Thymus (tissue), 11 donors: ENCODE measurements around the gene ASB18. TPM values are rescaled to one million over a fixed set of nuclear protein-coding genes. Genes with fewer than 3 reads are reported as not detected.

Source experiments
- DNase-seq, 9 donors: peaks; one replicate each; pipeline ENCODE4 v3.0.0-alpha.2; 2013; ENCODE audit warnings: low spot score in 9 of 9, low read depth in 6 of 9, missing footprints in 1 of 9
- H3K27ac ChIP-seq, 2 donors: one replicate each; pipeline ENCODE4 v1.5.1; 2013; ENCODE audit warnings: control low read depth in 1 of 2, low read depth in 1 of 2, low read length in 1 of 2, mild to moderate bottlenecking in 1 of 2, moderate library complexity in 1 of 2
- H3K27me3 ChIP-seq, 2 donors: one replicate each; pipeline ENCODE4 v1.5.1; 2013; ENCODE audit warnings: low read length in 1 of 2; ENCODE audit not compliant: control insufficient read depth in 2 of 2, insufficient read depth in 1 of 2
- H3K36me3 ChIP-seq, 2 donors: one replicate each; pipeline ENCODE4 v1.5.1; 2013; ENCODE audit warnings: low read length in 1 of 2, mild to moderate bottlenecking in 1 of 2, moderate library complexity in 1 of 2; ENCODE audit not compliant: control insufficient read depth in 2 of 2, insufficient read depth in 2 of 2
- H3K4me1 ChIP-seq, 2 donors: one replicate each; pipeline ENCODE4 v1.5.1; 2013; ENCODE audit warnings: low read length in 2 of 2; ENCODE audit not compliant: control insufficient read depth in 2 of 2, insufficient read depth in 2 of 2
- H3K4me3 ChIP-seq, 2 donors: one replicate each; pipeline ENCODE4 v1.5.1; 2013; ENCODE audit warnings: low read length in 2 of 2, control low read depth in 1 of 2, mild to moderate bottlenecking in 1 of 2
- H3K9me3 ChIP-seq, 2 donors: one replicate each; pipeline ENCODE4 v1.5.1; 2013; ENCODE audit warnings: low read length in 1 of 2, mild to moderate bottlenecking in 1 of 2; ENCODE audit not compliant: control insufficient read depth in 2 of 2, insufficient read depth in 1 of 2
- WGBS: extraction: QIAGEN DNeasy Blood & Tissue Kit; methylation state at CpG from one replicate; pipeline ENCODE4 v1.1.7; 2013; 5-methylcytosine and 5-hydroxymethylcytosine counted together
- polyA plus RNA-seq: library from polyadenylated mRNA; stranded (reverse); fragments of 200-250 nt; gene quantifications from one replicate; pipeline ENCODE4 v1.2.3, GENCODE V29; 2013
- total RNA-seq: library from RNA; stranded (reverse); fragments of 120-200 nt; gene quantifications from one replicate; pipeline ENCODE4 v1.2.4, GENCODE V29; 2013
- donor health status: healthy.

The ASB18 gene
- total and polyA plus RNA-seq, 2 donors, result under 0.01 TPM; not detected in 1

DNA sequence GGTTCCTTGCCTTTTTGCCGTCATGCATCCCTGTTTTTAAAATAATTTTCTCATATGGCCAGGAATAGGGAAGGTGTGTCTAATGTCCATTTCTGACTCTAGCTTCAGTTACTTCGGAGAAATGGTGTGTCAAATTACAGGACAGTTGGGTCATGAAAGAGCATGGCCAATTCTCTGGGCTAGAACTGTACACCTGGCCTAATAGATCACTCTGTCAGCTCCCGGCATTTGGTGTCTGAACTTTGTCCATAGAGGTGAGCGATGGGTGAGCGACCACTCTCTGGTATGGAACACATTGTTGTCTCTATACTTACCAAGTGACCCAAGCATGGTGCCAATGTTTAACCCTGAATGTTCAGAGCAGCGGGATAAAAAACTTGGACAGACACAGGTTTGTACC is 38.3 kb upstream of the ASB18 start:
- no peaks in the 10 kb centered on the region for H3K9me3 ChIP-seq
- no peaks in the 10 kb centered on the region for H3K27me3 ChIP-seq
- WGBS, result 96% methylated on average over 6 of the region's 6 CpGs
- no peaks in the 10 kb centered on the region for H3K36me3 ChIP-seq
- no peak overlapping the region for H3K27ac ChIP-seq
- no peak for DNase-seq
- H3K4me1 ChIP-seq, result no peaks in the 10 kb centered on the region
- no peak overlapping the region for H3K4me3 ChIP-seq

DNA sequence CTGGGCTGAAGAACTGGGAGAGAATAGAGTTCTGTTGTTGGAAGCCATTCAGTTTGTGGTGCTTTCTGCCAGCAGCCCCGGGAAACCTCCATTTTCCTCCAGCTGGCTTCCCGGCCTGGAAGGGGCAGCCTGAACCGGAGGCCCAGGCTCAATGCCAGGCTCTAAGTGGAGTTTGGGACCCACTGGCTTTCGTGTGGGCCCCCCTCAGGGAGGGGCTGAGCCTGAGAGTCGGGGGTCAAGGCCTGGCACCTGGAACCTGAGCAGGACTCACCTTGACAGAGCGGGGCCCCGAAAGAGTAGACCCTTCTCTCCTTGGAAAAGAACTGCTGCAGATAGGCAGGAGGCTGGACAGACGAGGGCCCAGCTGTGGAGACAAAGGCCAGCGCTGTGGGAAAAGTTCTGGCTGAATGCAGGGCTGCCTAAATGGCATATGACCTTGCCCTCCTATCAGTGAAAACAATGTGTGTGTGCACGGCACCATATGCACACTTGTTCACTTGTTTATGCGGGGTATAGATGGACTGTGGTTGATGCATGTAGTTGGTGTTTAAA is 34.8 kb upstream of the ASB18 start:
- Histone ChIP-seq H3K27ac (no peak overlapping the region), H3K27me3 (no peaks in the 10 kb centered on the region), H3K36me3 (no peaks in the 10 kb centered on the region), H3K4me3 (no peak overlapping the region), H3K4me1 (no peaks in the 10 kb centered on the region), H3K9me3 (no peaks in the 10 kb centered on the region)
- no peak for DNase-seq
- WGBS, result 91% methylated on average over 11 of the region's 11 CpGs

DNA sequence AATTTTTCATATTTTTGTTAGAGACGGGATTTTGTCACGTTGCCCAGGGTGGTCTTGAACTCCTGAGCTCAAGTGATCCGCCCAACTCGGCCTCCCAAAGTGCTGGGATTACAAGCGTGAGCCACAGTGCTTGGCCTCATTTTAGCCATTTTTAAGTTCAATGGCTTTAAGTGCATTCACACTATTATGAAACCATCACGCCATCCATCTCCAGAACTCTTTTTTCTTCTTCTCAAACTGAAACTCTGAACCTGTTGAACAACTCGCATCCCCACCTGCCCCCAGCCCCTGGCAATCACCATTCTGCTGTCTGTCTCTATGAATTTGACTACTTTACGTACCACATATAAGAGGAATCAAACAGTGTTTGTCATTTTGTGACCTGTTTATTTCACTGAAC is 31.3 kb upstream of the ASB18 start:
- 92% methylated on average over 8 of the region's 8 CpGs for WGBS
- H3K27ac ChIP-seq, result no peak overlapping the region
- H3K4me1 ChIP-seq, result no peaks in the 10 kb centered on the region
- no peak overlapping the region for H3K4me3 ChIP-seq
- no peak for DNase-seq
- no peaks in the 10 kb centered on the region for H3K36me3 ChIP-seq
- no peaks in the 10 kb centered on the region for H3K27me3 ChIP-seq
- H3K9me3 ChIP-seq, result no peaks in the 10 kb centered on the region

DNA sequence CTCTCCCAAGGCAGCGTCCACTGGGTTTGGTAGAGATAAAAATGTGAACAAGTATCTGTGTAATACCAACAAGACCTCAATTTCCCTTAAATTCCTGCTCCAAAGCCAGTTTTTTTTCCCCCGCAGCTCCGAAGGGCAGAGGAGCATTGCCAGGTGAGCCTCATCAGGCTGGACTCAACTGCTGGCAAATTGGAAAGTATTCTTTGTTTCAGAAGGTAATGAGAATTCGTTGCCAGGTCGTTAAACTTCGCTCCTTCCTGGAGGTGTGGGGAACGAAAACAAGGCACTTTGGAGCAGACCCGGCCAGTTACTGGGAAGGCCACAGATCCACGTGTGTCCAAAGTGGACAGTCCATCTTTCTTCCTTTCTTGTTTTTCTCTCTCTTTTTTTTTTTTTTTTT is 30.4 kb upstream of the ASB18 start:
- no peaks in the 10 kb centered on the region for H3K9me3 ChIP-seq
- H3K27me3 ChIP-seq, result no peaks in the 10 kb centered on the region
- no peak overlapping the region for H3K4me3 ChIP-seq
- no peaks in the 10 kb centered on the region for H3K4me1 ChIP-seq
- no peaks in the 10 kb centered on the region for H3K36me3 ChIP-seq
- DNase-seq, result no peak
- 90% methylated on average over 9 of the region's 9 CpGs for WGBS
- H3K27ac ChIP-seq, result no peak overlapping the region

DNA sequence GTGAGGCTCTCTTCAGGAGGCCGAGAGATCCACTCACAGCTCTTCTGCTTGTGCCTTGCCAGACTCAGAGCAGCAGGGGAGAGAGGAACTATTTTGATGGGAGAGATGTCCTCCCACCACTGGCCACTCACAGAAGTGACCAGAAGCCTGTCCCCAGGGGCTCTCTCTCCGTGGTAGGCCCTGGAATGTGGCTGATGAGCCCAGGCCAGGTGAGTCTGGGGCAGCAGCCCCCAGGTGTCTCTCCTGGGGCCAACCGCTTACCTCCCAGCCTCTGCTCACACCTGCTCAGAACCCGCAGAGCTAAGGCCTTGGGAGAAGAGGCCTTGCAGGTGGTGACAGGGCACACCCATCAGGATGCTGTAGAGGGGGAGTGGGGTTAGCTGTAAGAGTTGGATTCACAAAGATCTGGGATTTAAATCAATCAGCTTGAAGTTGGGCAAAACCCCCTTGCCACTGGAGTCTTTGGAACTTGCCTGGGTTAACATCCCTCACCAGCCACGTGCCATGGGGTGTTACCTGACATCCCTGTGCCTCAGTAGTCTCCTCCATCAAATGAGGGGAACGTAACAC is 29.1 kb upstream of the ASB18 start:
- no peaks in the 10 kb centered on the region for H3K9me3 ChIP-seq
- H3K36me3 ChIP-seq, result no peaks in the 10 kb centered on the region
- no peak overlapping the region for H3K4me3 ChIP-seq
- H3K27ac ChIP-seq, result no peak overlapping the region
- no peaks in the 10 kb centered on the region for H3K27me3 ChIP-seq
- WGBS, result 79% methylated on average over 6 of the region's 6 CpGs
- H3K4me1 ChIP-seq, result no peaks in the 10 kb centered on the region
- DNase-seq, result no peak

DNA sequence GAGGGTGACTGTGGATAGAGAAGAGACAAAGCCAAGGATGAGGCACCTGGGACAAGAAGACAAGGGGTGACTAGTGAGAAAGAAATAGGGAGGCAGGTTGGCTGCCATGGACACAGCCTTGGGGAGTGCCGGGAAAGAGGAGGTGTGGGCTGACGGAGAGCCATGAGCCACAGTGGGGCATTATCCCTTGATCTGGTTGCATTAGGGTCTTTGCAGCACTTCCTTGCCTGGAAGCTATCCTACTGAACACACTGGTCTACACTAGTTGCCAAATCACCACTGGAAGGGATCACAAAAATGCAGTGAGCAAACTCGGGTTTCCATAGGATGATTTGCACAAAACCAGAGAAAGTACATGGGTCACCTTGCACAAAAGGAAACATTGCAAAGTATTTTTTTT is 27.7 kb upstream of the ASB18 start:
- H3K4me1 ChIP-seq, result no peaks in the 10 kb centered on the region
- H3K27me3 ChIP-seq, result no peaks in the 10 kb centered on the region
- H3K36me3 ChIP-seq, result no peaks in the 10 kb centered on the region
- WGBS, result 97% methylated on average over 3 of the region's 3 CpGs
- H3K4me3 ChIP-seq, result no peak overlapping the region
- H3K27ac ChIP-seq, result no peak overlapping the region
- DNase-seq, result no peak
- no peaks in the 10 kb centered on the region for H3K9me3 ChIP-seq

DNA sequence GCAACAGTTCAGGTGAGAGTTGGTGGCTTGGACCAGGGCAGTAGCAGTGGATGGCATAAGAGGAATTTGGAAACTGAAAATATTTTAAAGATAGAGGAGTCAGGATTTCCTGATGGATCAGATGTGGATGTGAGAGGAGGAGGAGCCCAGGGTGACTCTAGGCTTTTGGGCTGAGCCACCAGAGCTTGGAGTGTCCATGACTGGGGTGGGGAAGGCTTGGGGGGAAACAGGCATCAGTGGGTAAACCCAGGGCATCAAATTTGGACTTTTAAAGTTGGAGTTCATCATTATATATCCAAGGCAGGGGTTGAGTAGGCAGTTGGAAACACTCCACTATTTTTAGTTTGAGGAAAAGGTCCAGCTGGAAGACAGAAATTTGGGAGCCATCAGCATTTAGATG is 27.3 kb upstream of the ASB18 start:
- Histone ChIP-seq H3K36me3 (no peaks in the 10 kb centered on the region), H3K9me3 (no peaks in the 10 kb centered on the region), H3K27ac (no peak overlapping the region), H3K4me1 (no peaks in the 10 kb centered on the region), H3K4me3 (no peak overlapping the region), H3K27me3 (no peaks in the 10 kb centered on the region)
- DNase-seq, result no peak

DNA sequence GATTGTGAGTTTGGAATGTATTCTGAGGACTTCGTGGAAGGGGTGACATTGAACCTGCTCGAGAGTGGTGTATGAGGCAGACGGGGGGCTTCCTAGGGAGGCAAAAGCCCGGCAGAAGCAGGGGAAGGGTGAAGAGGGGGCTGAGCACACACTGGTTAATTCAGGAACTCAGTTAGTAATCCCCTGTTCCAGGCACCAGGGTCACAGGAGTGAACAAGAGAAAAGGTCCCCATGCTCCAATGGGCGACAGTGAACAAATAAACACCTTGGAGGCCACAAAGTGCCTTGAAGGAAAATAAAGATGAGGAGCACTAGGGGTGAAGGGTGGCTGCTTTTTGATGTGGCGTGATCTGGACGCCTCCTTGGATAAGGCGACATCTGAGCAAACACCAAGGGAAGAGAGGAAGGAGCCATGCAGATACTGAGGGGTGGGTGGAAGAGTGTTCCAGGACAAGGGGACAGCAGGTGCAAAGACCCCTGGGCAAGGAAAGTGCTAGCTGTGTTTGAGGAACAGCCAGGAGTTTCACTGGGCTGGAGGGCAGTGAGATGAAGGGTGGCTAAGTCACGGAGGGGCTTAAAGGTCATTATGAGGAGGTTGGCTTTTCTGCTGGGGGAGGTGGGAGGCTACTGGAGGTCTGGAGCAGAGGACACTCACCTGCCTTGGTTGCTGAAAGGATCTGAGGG is 26.7 kb upstream of the ASB18 start:
- no peaks in the 10 kb centered on the region for H3K27me3 ChIP-seq
- H3K9me3 ChIP-seq, result no peaks in the 10 kb centered on the region
- no peak overlapping the region for H3K4me3 ChIP-seq
- H3K36me3 ChIP-seq, result no peaks in the 10 kb centered on the region
- H3K27ac ChIP-seq, result no peak overlapping the region
- 87% methylated on average over 9 of the region's 9 CpGs for WGBS
- no peaks in the 10 kb centered on the region for H3K4me1 ChIP-seq
- no peak for DNase-seq

DNA sequence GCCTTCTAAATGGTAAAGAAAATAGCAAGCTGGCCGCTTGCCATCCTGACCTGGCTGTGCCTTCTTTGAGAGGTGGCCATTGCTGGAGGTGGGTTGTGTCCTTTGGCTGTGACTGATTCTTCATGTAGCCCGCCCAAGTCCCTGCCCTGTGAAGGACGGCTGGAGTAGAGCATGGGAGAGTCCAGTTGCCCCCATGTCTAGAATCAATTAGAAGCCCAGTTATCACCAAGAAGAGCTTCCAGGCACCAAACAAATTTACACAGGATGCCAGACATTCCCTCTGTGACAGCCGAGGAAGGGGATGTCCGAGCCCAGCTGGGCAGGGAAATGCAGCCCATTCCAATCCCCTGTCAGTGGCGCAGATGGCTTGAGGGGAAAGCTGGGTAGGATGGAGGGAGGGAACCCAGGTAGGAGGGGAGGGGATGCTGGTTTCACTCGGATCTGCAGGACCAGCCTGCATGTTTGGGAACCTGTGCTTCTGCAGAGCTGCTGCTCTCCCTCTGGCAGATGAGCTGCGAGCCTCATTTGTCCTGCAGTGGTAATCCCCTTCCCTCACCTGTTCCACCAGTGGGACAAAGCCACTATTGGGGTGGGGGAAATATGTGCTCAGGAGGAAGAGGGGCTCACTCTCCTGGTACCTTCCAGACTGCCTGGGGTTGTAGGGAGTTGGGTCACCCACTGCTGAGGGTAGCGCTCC is 25.7 kb upstream of the ASB18 start:
- no peak for DNase-seq
- Histone ChIP-seq H3K4me1 (no peaks in the 10 kb centered on the region), H3K4me3 (no peak overlapping the region), H3K36me3 (no peaks in the 10 kb centered on the region), H3K27ac (no peak overlapping the region), H3K27me3 (no peaks in the 10 kb centered on the region), H3K9me3 (no peaks in the 10 kb centered on the region)
- 84% methylated on average over 9 of the region's 9 CpGs for WGBS
